Measurements from ENCODE around the gene TPRX2.
"Not testable (repeated sequence)": the region's sequence is repeated elsewhere in the genome, so short reads cannot be mapped to it uniquely, and the experiment has no call there.

The TPRX2 gene, protein sequence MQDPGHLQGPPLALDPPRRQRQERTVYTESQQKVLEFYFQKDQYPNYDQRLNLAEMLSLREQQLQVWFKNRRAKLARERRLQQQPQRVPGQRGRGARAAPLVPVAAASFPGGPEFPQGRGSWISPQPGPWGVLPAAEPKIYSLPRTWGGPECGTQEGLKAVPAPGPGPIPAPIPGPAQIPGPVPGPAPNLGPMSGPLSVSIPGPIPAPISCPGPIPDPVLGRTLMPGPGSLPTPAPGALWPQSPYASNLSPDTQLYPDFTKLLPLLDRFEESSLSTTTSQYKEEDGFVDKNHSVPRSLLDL

DNA sequence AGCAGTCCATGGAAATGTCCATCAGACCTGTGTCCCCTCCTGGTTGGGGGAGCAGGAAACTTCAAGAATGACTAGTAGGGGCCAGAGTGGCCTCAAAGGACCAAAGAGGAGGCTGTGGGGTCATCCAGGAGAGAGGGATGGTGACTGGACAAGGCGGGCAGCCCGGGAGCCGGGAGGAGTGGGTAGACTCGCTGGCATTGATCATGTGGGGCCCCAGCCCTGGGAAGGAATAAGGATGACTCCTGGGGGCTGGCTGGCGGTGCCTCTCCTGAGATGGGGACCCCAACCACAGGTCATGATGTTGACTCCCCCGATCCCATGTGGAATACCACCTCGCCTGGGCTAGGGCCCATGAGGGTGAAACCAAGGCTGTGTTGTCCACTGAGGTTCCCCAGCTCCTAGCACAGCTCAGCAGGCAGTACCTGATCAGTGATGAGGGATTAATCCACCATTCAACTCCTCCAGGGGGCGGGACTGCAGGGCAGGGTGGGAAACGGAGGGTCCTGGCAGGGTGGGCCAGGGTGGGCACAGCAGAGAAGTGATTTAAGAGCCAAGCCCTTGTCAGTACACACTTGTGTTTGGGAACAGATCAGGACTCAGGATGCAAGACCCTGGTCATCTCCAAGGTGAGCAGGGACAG lies at the start of gene TPRX2:
Gene TPRX2 (plus strand): TSS at position 590 of the 640 bp plus-strand sequence. CDS start 12 bp downstream, at position 602.
- not testable (repeated sequence) for DNase-seq

DNA sequence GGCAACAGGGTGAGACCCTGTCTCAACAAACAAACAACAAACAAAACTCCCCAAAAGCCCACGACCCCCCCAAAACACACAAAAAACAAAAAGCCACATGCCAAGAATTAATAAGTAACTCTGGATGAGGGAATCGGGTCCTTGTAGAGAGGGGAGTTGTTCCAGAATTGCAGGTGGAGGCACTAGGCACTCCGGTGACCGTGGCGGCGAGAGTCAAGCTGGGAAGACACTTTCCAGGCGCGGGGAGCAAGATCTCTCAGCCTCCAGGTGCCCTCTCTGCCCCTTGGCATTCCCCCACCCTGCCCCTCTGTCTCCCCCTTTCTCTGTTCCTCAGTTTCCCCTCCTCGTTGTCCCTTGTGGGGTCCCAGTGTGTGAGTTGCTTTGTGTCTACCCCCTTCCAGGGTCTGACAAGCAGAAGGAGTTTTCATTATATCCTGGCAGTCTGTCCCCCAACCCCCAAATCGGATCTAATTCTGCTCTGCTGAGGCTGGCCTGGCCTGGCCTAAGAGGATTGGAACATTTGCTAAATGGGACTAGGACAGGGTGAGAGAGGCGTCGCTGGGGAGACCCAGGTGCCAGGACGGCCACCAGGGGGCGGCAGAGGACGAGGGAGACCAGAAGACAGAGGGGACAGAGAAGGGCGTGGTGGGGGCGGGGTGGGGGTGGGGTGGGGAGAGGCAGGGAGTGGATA lies 45.6 kb upstream of the TPRX2 start:
- DNase-seq, result no peak

DNA sequence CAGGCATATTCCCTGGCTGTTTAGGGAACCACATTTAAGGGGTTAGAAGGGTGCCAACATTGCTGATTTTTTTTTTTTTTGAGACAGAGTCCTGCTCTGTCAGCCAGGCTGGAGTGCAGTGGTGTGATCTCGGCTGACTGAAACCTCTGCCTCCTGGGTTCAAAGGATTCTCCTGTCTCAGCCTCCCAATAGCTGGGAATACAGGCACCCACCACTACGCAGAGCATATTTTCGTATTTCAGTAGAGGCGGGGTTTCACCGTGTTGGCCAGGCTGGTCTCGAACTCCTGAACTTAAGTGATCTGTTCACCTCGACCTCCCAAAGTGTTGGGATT lies 45.1 kb upstream of the TPRX2 start:
- no peak for DNase-seq

DNA sequence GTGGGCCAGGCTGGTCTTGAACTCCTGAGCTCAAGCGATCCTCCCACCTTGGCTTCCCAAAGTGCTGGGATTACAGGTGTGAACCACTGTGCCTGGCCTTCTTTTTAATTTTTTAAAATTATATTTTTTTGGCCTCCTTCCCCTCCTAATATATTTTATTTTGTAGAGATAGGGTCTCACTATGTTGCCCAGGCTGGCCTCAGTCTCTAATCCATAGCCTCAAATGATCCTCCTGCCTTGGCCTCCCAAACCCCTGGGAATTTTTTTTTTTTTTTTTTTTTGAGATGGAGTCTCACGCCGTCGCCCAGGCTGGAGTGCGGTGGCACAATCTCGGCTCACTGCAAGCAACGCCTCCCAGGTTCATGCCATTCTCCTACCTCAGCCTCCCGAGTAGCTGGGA lies 42.8 kb upstream of the TPRX2 start:
- not testable (repeated sequence) for DNase-seq

DNA sequence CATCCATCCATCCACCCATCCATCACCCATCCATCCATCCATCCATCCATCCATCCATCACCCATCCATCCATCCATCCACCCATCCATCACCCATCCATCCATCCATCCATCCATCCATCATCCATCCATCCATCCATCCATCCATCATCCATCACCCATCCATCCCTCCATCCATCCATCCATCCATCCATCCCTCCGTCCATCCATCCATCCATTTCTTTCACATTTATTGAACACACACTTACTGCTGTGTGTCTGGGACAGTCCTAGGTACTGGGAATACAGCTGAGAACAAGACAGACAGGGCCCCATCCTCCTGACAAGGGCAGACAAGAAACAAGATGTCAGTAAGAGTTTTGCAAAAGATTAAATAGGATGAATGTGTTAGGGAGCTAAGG lies 40.8 kb upstream of the TPRX2 start:
- not testable (repeated sequence) for DNase-seq

DNA sequence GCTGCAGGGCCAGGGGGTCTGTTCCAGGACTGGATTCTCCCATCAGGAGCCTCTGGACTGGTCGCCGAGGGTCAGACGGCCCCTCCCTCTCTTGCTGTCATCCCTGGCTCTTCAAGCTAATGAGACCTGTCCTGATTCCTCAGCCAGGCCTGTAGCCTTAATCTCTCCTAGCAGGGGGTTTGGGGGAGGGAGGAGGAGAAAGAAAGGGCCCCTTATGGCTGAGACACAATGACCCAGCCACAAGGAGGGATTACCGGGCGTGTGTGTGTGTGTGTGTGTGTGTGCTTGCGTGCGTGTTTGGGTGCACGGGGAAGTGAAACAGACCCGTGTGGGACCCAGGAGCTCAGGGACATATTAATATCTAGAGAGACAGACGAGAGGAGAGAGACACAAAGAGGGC lies 39.2 kb upstream of the TPRX2 start:
- DNase-seq, result no peak

DNA sequence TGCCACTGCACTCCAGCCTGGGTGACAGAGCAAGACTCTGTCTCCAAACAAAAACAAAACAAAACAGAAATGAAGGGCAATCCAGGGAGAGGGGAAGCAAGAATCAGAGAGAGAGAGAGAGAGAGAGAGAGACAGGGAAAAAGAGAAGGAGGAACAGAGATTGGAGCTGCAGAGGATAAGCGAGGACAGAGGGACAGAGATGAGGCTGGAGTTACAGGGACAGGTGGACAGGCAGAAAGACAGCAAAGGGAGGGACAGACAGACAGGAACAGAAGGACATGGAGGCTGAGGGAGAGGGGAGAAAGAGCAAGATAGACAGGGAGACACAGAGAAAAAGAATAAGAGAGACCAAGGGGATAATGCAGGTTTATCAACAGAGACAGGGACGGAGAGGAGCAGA lies 38.6 kb upstream of the TPRX2 start:
- no peak for DNase-seq

DNA sequence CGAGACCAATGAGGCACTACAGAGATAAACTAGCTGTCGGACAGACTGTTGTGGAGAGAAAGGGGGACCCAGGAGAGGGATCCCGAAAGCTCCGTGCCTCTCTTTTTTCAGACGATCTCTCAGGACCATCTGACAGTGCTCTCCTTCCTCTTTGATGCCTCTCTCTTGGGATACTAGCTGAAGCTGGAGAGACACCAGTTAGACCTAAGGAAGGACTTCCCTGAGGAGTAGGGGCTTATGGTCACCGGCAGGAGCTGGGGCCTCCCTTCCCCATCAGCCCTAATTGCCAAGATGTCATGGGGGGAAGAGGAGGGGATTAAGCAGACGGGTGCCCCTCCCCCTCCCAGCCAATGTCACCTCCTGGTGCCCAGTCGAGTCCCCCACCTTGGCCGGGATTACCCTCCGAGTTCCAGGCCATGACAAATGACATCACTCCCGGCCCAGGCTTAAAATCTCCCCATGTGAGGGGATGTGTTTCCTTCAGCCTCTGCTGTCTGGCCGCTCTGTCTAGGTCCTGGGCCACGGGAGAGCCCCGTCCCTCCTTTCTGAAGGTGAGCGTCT lies 37.5 kb upstream of the TPRX2 start, which contains the start of gene CRX:
Gene CRX (plus strand): TSS at position 478 of the 561 bp plus-strand sequence. CDS start 12,507 bp downstream, outside the sequence.
- no peak for DNase-seq

DNA sequence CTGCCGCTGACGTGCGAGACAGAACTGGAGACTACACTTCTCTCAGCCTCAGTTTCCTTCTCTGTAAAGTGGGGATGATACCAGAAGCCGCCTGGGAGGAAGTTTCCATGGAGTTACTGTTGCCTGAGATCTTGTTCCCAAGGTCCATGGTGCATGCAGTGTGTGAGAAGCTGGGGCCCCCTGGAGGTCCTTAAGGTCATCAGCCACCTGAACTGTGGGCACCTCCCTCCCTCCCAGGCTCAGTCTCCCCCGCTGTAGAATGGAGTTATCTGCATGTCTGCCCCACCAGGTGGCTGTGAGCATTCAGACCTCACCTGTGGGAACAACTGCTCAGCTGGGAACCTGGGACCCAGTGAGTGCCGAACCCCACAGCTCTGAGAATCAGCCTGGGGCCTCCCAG lies 34.6 kb upstream of the TPRX2 start:
- DNase-seq, result no peak

DNA sequence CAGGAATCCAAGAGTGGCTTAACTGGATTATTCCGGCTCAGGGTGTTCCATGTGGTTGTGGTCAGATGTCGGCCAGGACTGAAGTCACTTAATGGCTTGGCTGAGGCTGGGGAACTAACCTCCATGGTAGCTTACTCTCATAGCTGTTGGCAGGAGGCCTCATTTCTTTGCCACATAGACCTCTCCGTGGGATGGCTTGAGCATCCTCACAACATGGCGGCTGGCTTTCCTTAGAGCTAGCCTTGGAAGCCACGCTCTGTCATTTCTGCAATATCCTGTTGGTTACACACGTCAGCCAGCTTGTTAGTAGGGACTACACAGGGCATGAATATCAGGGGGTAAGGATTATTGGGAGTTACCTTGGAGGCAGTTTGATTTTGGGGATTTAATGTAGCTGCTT lies 32.2 kb upstream of the TPRX2 start:
- no peak for DNase-seq

DNA sequence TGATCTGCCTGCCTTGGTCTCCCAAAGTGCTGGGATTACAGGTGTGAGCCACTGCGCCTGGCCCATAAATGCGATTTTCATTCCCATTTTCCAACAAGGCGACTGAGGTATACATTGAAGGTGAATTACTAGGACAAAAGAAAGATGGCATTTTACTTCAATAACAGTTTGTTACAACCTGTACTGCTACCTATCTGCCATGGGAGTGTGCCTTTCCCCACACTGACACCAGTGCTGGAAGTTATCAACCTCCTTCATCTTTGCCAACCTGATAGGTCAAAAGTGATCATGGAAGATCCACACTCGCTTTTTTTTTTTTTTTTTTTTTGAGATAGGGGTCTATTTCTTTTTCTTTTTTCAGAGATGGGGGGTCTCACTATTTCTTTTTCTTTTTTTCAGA lies 26.3 kb upstream of the TPRX2 start:
- no peak for DNase-seq

DNA sequence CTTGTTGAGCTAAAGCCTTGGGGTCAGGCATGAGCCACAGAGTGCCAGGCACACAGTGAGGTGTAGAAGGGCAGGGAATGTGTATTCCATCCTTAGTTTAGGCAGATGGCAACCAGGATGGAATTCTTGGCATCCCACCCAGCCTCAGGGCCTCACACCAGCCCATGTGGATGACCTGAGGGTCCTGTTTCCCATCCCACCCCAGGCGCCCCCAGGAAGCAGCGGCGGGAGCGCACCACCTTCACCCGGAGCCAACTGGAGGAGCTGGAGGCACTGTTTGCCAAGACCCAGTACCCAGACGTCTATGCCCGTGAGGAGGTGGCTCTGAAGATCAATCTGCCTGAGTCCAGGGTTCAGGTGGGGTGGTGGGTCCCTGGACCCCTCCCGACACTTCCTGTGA lies 23.0 kb upstream of the TPRX2 start:
- DNase-seq, result no peak

DNA sequence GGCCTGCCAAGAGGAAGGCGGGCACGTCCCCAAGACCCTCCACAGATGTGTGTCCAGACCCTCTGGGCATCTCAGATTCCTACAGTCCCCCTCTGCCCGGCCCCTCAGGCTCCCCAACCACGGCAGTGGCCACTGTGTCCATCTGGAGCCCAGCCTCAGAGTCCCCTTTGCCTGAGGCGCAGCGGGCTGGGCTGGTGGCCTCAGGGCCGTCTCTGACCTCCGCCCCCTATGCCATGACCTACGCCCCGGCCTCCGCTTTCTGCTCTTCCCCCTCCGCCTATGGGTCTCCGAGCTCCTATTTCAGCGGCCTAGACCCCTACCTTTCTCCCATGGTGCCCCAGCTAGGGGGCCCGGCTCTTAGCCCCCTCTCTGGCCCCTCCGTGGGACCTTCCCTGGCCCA lies 19.6 kb upstream of the TPRX2 start:
- no peak for DNase-seq

DNA sequence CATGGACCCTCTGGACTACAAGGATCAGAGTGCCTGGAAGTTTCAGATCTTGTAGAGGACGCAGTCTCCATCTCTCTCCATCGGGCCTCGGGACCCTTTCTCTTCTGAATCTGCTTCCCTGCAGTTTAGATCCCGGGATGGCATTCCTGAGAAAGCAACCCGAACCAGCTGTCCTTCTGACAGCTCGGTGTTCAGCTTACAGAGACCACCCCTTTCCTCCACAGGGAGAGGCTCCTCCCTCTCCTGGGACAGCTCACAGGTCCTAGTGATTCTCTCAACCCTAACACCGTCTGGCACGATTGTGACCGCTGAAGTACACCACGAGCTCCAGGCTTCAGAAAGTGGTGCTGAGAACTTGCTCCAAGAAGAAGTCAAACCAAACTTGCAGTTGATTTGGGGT lies 19.1 kb upstream of the TPRX2 start:
- DNase-seq, result no peak

DNA sequence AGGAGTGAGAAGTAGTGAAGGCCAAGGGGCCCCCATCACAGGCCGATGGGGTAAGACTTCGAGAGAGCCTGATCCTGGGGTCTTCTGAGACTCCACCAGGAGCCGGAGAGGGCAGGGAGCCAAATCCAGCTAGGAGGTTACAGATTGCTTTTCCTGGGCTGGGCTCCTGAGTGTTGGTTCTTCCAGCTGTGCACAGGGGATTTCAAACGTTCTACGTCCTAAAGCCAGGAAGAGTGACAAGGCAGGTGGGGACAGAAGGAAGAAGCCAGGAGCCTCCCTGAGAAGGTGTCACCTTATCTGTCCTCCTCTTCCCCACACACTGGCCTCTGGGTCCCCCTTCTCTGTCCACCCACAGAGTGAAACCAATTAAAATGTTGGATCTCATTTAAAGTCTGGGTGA lies 16.1 kb upstream of the TPRX2 start:
- no peak for DNase-seq

DNA sequence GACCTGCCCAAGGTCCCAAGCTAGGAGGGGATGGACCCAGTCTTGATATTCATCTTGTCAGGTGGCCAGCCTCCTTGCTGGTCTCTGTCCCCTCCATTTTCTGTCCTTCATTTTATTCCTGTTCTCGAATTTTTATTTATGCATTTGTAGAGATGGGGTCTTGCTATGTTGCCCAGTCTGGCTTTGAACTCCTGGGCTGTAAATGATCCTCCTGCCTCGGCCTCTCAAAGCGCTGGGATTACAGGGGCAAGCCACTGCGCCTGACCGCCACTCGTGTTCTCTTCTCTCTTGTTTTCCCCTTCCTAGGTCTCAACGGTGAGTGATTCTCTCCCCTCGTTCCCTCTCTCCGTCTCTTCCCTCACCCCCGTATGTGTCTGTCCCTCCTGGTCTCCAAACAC lies 10.6 kb upstream of the TPRX2 start:
- no peak for DNase-seq

DNA sequence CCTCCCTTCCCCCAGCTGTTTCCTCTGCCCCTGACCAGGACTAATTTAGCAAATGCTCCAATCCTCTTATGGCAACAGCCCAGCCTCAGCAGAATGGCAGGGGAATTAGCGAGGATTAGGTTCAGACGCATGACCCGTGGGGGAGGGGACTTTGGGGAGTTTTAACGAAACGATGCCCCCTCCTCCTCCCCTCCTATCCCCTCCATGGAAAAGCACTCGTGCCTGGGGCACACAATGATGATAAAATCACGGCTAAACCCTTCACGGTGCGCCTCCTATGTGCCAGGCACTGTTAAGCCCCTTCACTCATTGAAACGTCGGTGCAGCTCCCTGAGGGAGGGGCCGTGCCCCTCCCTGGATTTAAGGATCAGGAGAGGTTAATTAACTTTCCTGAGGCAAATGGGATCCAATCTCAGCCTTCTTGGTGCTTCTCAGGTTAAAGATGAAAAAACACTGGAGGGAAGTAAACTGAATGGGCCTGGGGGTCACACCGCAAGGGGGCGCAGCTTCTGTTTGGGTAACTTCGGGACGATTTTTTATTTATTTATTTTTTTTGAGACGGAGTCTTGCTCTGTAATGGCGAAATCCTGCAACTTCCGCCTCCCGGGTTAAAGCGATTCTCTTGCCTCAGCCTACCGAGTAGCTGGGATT lies 10.1 kb upstream of the TPRX2 start:
- no peak for DNase-seq

DNA sequence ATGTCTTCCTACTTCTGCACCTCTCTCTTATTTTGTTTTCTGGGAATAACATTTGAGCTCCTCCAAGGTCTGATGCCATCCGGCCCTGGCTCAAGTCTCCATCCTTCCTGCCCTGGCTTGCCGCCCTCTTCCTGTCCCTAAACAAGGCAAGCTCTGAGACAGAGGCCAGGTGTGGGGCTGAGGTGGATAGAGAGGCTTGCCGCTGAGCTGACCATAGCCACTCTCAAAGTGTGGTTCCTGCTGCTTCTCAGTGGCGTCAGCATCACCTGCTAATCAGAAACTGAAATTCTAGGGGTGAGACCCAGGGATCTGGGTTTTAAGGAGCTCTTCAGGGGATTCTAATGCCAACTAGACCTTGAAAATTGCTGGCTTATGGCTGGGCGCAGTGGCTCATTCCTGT lies 6.0 kb upstream of the TPRX2 start:
- DNase-seq, result no peak

DNA sequence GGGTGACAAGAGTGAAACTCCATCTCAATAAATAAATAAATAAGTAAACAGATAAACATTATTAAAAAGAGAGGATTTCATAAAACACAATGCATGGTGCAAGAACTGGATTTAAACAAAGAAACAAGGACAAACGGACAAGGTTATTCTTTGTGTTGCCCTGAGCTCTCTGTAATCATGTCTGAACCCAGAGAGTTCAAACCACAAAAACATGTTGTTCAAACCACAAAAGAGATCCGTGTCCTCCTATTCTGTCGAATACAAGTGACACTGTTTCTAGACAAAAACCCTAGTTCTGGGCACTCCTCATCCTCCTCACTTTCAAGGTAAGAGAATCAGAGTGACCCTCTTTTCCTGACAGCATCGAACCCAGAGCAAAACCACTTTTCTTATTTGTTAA lies 4.6 kb upstream of the TPRX2 start:
- DNase-seq, result no peak

DNA sequence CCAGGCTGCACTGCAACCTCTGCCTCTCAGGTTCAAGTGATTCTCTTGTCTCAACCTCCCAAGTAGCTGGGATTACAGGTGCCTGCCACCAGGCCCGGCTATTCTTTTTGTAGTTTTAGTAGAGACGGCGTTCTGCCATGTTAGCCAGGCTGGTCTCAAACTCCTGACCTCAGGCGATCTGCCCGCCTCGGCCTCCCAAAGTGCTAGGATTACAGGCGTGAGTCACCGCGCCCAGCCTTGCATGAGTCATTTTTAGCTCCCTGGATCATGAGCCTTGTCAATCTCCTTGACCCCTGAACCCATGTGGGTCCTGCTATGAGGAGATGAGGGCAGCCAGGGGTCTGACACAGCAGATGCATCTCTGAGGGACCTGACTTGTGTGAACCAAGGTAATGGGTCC lies 804 bp upstream of the TPRX2 start:
- not testable (repeated sequence) for DNase-seq

DNA sequence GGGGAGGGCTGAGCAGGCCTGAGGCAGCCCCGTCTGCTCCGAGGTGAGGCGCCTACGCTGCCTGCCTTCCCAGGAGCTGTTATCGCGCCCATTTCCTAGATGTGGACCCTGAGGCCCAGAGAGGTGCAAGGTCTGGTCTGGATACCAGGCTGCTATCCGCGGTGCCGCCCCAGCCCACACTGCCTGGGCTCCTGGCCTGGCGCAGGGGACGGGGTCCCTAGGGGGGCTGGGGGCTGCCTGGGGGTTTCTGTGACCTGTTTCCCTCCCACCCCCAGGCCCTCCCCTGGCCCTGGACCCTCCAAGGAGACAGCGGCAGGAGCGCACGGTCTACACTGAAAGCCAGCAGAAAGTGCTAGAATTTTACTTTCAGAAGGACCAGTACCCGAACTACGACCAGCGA lies 803 bp downstream of the TPRX2 start:
- not testable (repeated sequence) for DNase-seq

DNA sequence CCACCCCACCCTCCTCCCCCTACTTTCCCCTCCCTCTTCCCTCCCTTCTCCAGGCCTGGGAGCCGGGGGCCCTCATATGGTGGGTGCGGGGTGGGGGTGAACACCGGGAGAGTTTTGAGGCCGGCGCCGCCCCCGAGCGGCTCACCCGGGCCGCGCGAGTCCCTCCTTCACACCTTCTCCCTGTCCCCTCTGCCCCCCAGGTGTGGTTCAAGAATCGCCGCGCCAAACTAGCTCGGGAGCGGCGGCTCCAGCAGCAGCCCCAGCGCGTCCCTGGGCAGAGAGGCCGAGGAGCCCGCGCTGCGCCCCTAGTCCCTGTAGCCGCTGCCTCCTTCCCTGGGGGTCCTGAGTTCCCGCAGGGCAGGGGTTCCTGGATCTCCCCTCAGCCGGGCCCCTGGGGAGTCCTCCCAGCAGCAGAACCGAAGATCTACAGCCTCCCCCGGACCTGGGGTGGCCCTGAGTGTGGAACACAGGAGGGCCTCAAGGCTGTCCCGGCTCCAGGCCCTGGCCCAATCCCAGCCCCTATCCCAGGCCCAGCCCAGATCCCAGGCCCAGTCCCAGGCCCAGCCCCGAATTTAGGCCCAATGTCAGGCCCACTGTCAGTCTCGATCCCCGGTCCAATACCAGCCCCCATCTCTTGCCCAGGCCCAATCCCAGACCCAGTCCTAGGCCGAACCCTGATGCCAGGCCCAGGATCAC lies 1.7 kb downstream of the TPRX2 start:
- no peak for DNase-seq

DNA sequence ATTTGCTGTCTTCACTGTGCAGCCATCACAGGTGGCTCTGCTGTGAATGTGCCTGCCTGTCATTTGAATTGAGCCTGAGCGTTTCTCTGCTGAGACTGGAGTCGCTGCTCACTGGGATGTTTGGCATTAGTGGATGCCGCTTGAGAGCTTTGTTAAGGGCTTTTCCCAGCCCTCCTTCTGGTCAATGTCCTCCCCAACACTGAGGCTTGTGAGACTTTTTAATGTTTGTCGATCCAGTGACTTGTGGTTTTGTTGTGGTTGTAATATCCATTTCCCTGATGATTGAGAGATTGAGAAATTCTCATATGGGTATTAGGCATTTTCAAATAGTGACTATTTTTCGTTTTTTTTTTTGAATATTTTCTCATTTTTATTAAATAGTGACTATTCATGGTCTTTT lies 2.6 kb downstream of the TPRX2 start:
- no peak for DNase-seq
